Measurements from ENCODE around the gene GTF2A2. TPM values are rescaled to one million over a fixed set of nuclear protein-coding genes. Genes with fewer than 3 reads are reported as not detected.
"Not testable (repeated sequence)": the region's sequence is repeated elsewhere in the genome, so short reads cannot be mapped to it uniquely, and the experiment has no call there.

Gene GTF2A2
- total RNA-seq, result 10 to 100 TPM; 86.3 to 96.1 TPM

GRCh38 chr15:59656897-59657634, at the start of gene GTF2A2:
TSS of gene GTF2A2 (minus strand) at chr15:59657515. CDS start at chr15:59652277, 5,238 bp downstream.
- Mint-ChIP-seq H3K36me3 (peaks cover 12% of the 10 kb centered on the region), H3K27me3 (no peaks in the 10 kb centered on the region), H3K4me1 (peaks cover 8% of the 10 kb centered on the region), H3K27ac (peak within 1 kb of the TSS; percentile 90), H3K9me3 (peaks cover 5% of the 10 kb centered on the region), H3K4me3 (no peak within 1 kb of the TSS)
- ATAC-seq (ENCODE audit: low read depth) (peak; percentile 100), DNase-seq (peak; percentile 98)
- POLR2A ChIA-PET, result interaction anchor here (0.6 to 2.5 kb wide), 6 partner anchors 13 to 886 kb away, joined by 3 to 30 read pairs (median 3); partner anchors contain the start of genes BNIP2 and MINDY2

GRCh38 chr15:59703979-59704796, 46.9 kb upstream of the GTF2A2 start:
- POLR2A ChIA-PET, result no interaction called here
- ATAC-seq (ENCODE audit: low read depth) (no peak), DNase-seq (no peak)
- Mint-ChIP-seq H3K9me3 (no peaks in the 10 kb centered on the region), H3K27me3 (peaks cover 26% of the 10 kb centered on the region), H3K36me3 (no peaks in the 10 kb centered on the region), H3K4me1 (no peaks in the 10 kb centered on the region), H3K27ac (no peak overlapping the region), H3K4me3 (no peak overlapping the region)

- Mint-ChIP-seq H3K27ac (no peak overlapping the region), H3K4me3 (no peak overlapping the region), H3K36me3 (no peaks in the 10 kb centered on the region), H3K9me3 (no peaks in the 10 kb centered on the region), H3K27me3 (peaks cover 26% of the 10 kb centered on the region), H3K4me1 (no peaks in the 10 kb centered on the region)
- POLR2A ChIA-PET, result no interaction called here
- ATAC-seq (ENCODE audit: low read depth) (no peak), DNase-seq (no peak)
Measured at GRCh38 chr15:59702351-59702750, 45.0 kb upstream of the GTF2A2 start.

GRCh38 chr15:59701880-59702279, 44.6 kb upstream of the GTF2A2 start:
- H3K36me3 Mint-ChIP-seq, result no peaks in the 10 kb centered on the region
- no peak overlapping the region for H3K4me3 Mint-ChIP-seq
- no peak overlapping the region for H3K27ac Mint-ChIP-seq
- no peaks in the 10 kb centered on the region for H3K9me3 Mint-ChIP-seq
- POLR2A ChIA-PET, result no interaction called here
- DNase-seq, result no peak
- ATAC-seq (ENCODE audit: low read depth), result no peak
- H3K27me3 Mint-ChIP-seq, result peaks cover 24% of the 10 kb centered on the region
- H3K4me1 Mint-ChIP-seq, result no peaks in the 10 kb centered on the region

- no peaks in the 10 kb centered on the region for H3K9me3 Mint-ChIP-seq
- no peaks in the 10 kb centered on the region for H3K4me1 Mint-ChIP-seq
- H3K27ac Mint-ChIP-seq, result no peak overlapping the region
- DNase-seq, result no peak
- H3K36me3 Mint-ChIP-seq, result no peaks in the 10 kb centered on the region
- POLR2A ChIA-PET, result no interaction called here
- peaks cover 25% of the 10 kb centered on the region for H3K27me3 Mint-ChIP-seq
- no peak for ATAC-seq (ENCODE audit: low read depth)
- no peak overlapping the region for H3K4me3 Mint-ChIP-seq
Measured at GRCh38 chr15:59699810-59700431, 42.6 kb upstream of the GTF2A2 start.

GRCh38 chr15:59698065-59698464, 40.8 kb upstream of the GTF2A2 start:
- H3K27ac Mint-ChIP-seq; H3K4me3 Mint-ChIP-seq; H3K36me3 Mint-ChIP-seq; DNase-seq; H3K4me1 Mint-ChIP-seq; H3K9me3 Mint-ChIP-seq; ATAC-seq (ENCODE audit: low read depth); POLR2A ChIA-PET: not testable (repeated sequence)
- H3K27me3 Mint-ChIP-seq, result peaks cover 12% of the 10 kb centered on the region

GRCh38 chr15:59696332-59696731, 39.0 kb upstream of the GTF2A2 start:
- DNase-seq, result no peak
- peaks cover 2% of the 10 kb centered on the region for H3K27me3 Mint-ChIP-seq
- no peaks in the 10 kb centered on the region for H3K9me3 Mint-ChIP-seq
- H3K27ac Mint-ChIP-seq, result no peak overlapping the region
- no peak for ATAC-seq (ENCODE audit: low read depth)
- H3K4me3 Mint-ChIP-seq, result no peak overlapping the region
- no peaks in the 10 kb centered on the region for H3K4me1 Mint-ChIP-seq
- POLR2A ChIA-PET, result interaction anchor here (0.6 kb wide), 1 partner anchor 1380 kb away, joined by 3 read pairs; no protein-coding TSS in a partner anchor
- H3K36me3 Mint-ChIP-seq, result no peaks in the 10 kb centered on the region

GRCh38 chr15:59694779-59695178, 37.5 kb upstream of the GTF2A2 start:
- POLR2A ChIA-PET, result no interaction called here
- no peak overlapping the region for H3K27ac Mint-ChIP-seq

GRCh38 chr15:59691194-59691805, 34.0 kb upstream of the GTF2A2 start:
- no peaks in the 10 kb centered on the region for H3K9me3 Mint-ChIP-seq
- H3K36me3 Mint-ChIP-seq, result peaks cover 8% of the 10 kb centered on the region
- POLR2A ChIA-PET, result interaction anchor here (0.6 to 4.0 kb wide), 4 partner anchors 34 to 707 kb away, joined by 3 to 30 read pairs (median 4); partner anchors contain the start of genes ANXA2 and GTF2A2
- no peak for ATAC-seq (ENCODE audit: low read depth)
- H3K27me3 Mint-ChIP-seq, result peaks cover 2% of the 10 kb centered on the region
- peaks cover 16% of the 10 kb centered on the region for H3K4me1 Mint-ChIP-seq
- H3K4me3 Mint-ChIP-seq, result peak overlapping the region; percentile 62
- DNase-seq, result no peak
- peak overlapping the region; percentile 62 for H3K27ac Mint-ChIP-seq

More at GRCh38 chr15:59694779-59695178, 37.5 kb upstream of the GTF2A2 start:
- DNase-seq (no peak), ATAC-seq (ENCODE audit: low read depth) (no peak)
- H3K27me3 Mint-ChIP-seq, result peaks cover 2% of the 10 kb centered on the region
- no peak overlapping the region for H3K4me3 Mint-ChIP-seq
- H3K36me3 Mint-ChIP-seq, result no peaks in the 10 kb centered on the region
- peaks cover 8% of the 10 kb centered on the region for H3K4me1 Mint-ChIP-seq
- H3K9me3 Mint-ChIP-seq, result no peaks in the 10 kb centered on the region

GRCh38 chr15:59689626-59690236, 32.4 kb upstream of the GTF2A2 start:
- Mint-ChIP-seq H3K9me3 (no peaks in the 10 kb centered on the region), H3K4me3 (peak overlapping the region; percentile 93), H3K4me1 (peaks cover 27% of the 10 kb centered on the region), H3K27ac (peak overlapping the region; percentile 95), H3K27me3 (no peaks in the 10 kb centered on the region), H3K36me3 (peaks cover 14% of the 10 kb centered on the region)
- DNase-seq, result peak; percentile 72
- peak; percentile 38 for ATAC-seq (ENCODE audit: low read depth)
- POLR2A ChIA-PET, result interaction anchor here (0.6 to 4.0 kb wide), 7 partner anchors 9 to 708 kb away, joined by 3 to 30 read pairs (median 9); partner anchors contain the start of genes ANXA2 and GTF2A2

- DNase-seq, result peak; percentile 99
- Mint-ChIP-seq H3K27me3 (no peaks in the 10 kb centered on the region), H3K4me3 (peak within 1 kb of the TSS; percentile 93), H3K9me3 (no peaks in the 10 kb centered on the region), H3K4me1 (peaks cover 30% of the 10 kb centered on the region), H3K36me3 (peaks cover 17% of the 10 kb centered on the region), H3K27ac (peak within 1 kb of the TSS; percentile 95)
- POLR2A ChIA-PET, result interaction anchor here (0.6 to 4.0 kb wide), 11 partner anchors 8 to 709 kb away, joined by 3 to 30 read pairs (median 6); partner anchors contain the start of genes ANXA2, FOXB1 and GTF2A2
- ATAC-seq (ENCODE audit: low read depth), result peak; percentile 90
Measured at GRCh38 chr15:59688782-59689625, 31.7 kb upstream of the GTF2A2 start, which contains the start of gene BNIP2. TSS of gene BNIP2 (minus strand) at chr15:59689320. CDS start at chr15:59682457, 6,863 bp downstream.

- POLR2A ChIA-PET, result interaction anchor here (0.8 to 4.0 kb wide), 9 partner anchors 8 to 710 kb away, joined by 3 to 30 read pairs (median 7); partner anchors contain the start of genes ANXA2, FOXB1 and GTF2A2
- Mint-ChIP-seq H3K27me3 (no peaks in the 10 kb centered on the region), H3K27ac (peak overlapping the region; percentile 95), H3K4me3 (peak overlapping the region; percentile 93), H3K9me3 (no peaks in the 10 kb centered on the region), H3K36me3 (peaks cover 19% of the 10 kb centered on the region), H3K4me1 (peaks cover 32% of the 10 kb centered on the region)
- ATAC-seq (ENCODE audit: low read depth) (peak; percentile 1), DNase-seq (no peak)
Measured at GRCh38 chr15:59688423-59688781, 31.1 kb upstream of the GTF2A2 start.
